GM21717 (cell line): ENCODE measurements around the gene RCBTB2.
"Not testable (repeated sequence)": the region's sequence is repeated elsewhere in the genome, so short reads cannot be mapped to it uniquely, and the experiment has no call there.

Source experiments
- ATAC-seq: cut with Tn5 transposase; IDR thresholded peaks from one replicate; pipeline ENCODE4 v1.9.1; 2021; ENCODE audit warnings: mild to moderate bottlenecking, moderate library complexity; ENCODE audit not compliant: unreplicated experiment

Gene RCBTB2

DNA sequence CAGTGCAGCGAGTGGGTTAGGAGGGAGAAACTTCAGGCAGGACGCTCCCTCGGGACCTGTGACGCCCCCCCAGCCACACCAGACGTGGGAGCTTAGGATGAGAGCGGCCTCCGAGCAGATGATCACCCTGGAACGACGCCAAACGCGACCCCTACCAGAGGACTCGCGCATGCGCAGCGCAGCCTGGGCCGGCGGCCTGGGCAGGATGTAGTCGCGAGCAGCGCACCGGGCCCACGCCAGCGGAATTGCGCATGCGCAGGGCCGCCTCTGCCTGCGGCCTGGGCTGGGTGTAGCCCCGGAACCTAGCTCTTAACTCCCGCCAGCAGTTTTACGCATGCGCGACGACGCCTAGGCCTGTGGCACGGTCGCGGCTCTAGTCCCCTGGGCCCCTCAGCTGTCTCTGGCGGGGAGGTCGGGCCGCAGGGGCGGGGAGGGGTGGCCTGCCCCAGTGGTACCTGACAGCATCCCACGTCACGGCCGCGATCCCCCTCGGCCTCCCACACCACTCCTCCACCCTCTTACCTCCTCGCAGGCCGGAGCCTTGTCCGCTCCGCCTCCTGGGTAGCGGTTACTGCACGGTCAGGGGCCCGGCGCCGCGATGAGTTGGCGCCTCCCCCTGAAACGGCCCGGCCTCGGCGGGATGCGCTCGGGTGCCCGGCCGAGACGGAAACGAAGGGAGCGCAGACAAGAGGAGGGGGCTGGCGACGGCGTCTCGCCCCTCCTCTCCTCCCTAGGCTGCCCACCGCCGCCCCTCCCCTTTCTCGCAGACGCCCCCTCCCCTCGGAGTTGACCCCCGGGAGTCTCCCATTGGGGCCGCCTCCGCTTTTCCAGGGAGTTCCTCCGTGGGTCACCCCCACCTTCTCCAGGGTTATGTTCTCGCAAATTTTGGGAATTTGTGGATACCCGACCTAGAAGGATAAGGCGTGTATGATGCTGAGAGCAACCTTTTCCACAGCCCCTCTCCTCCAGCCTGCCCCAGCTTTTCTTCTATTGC lies at the start of gene RCBTB2:
RCBTB2 (minus strand) TSS at position 575 of the 994 bp plus-strand sequence. CDS start 11,141 bp downstream, outside the sequence.
- ATAC-seq, result peak; percentile 73

DNA sequence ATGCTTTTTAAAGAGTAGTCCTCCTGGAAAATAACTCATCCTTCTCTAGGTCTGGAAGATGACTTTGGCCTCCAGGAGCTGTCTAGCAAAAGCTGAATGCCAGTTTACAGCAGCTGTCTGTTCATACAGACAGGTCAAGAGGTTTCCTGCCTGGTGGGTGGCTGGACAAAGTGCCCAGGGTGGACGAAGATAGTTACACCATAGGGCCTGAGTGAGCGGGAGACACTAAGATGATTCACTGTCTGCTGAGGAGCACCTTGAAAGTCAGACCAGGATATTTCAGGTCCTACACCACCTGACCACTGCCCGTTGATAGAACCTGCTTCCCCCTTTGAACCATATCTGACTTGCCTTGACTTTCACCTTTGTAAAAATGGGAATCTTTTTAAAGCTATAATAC lies 49.2 kb upstream of the RCBTB2 start:
- no peak for ATAC-seq

DNA sequence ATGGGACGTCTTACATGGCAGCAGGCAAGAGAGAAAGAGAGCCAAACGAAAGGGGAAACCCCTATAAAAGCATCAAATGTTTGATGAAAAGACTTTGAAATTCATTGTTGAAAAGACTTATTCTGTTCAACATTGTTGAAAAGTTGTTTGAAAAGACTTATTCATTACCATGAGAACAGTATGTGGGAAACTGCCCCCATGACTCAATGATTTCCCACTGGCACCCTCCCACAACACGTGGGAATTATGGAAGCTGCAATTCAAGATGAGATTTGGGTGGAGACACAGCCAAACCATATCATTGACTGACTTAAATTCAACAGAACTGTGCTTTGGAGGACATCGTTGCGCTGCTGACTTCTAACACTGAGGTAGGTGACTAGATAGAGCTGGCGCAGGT lies 48.0 kb upstream of the RCBTB2 start:
- ATAC-seq, result no peak

DNA sequence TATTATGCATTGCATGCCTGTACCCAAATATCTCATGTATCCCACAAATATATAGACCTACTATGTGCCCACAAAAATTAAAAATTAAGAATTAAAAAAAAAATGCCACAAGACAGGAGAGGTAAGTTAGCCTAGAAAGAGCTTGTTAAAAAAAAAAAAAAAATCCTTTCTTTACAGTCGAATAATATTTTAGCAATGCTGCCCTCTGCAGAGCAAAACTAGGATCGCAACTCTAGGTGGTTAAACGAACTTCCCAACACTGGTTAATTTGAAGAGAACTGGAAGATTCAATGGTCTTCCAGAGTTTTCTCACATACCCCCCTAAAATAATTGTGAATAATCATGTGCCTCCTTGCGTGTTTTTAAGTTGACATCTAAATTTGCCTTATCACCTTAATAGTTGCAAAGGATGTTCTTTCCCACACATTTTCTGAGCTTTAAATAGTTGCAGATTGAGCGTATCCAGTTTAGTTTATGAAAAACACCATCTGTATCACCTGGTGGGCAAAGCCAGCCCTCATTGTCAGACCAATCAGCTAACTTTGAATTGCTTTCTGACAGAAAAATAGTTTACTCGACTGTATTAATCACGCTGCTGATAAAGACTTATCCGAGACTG lies 47.4 kb upstream of the RCBTB2 start:
- ATAC-seq, result no peak

DNA sequence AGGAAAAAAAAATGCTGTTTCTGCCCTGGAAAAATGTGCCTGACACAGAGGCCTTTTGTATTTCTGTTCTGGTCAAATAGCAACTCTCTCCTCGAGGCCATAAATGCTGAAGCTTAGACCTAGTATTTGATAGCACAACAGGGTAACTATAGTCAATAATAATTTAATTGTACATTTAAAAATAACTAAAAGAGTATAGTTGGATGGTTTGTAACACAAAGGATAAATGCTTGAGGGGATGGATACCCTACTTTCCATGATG lies 47.0 kb upstream of the RCBTB2 start:
- ATAC-seq, result not testable (repeated sequence)

DNA sequence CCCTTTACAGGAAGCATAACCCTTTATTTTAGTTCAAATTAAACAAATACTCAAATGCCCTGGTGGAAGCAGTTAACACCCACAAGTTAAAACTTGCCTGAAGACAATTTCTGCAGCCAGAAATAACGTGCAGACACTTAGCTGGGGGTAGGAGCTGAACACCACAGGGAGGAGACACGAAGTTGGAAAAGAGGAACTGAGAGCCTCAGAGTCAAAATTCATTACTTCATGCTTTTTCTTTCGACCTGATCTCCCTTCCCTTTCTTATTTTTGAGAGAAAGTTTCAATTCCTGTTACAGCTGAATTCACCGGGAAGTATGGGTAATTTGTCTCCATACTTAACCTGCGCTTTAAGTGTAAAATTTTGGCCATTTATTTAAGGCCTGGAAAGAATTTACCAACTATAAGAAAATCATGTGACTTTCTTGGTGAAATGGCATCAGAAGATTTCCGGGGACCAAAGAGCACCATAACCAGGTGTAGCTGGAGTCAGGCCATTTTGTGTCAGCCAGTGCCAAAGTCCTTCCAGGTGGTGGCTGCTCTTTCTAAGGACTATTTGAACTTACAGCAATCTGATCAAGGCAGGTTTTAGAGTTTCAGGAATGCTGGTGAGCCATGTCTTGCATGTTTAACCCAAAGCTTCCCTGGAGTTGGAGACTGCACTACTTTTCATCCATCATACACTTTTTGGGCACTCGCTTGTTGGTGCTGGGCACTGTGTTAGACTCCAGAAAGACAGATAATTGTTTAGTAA lies 46.5 kb upstream of the RCBTB2 start:
- peak; percentile 83 for ATAC-seq

DNA sequence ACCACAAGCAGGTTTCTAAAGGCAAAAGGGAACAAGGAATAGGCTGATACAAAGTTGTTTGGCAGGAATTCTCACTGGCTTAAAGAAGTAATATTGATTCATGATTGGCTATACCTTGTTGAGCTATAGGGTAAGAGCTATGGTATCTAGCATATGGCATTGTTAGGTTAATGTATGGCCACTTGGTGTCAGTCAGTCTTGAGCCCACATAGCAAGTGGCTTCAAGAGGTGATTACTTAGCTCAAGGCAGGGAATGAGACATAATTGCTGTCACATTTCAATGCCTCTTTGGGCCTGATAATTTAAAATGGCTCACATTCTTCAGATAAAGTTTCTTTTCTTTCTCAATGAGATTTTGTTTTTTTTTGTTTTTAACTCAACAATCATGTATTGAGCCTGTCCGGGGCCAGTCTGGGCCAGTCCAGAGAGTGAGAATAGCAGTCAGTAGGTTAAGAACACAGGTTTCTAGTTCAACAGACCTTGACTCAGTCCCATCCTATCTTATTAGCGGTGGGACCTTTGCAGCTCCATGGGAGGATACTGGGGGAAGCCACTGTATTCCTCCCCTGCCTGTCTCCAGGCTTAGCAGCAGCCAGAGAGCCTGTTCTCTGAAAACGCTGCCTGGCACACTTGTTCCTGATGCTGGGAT lies 45.8 kb upstream of the RCBTB2 start:
- ATAC-seq, result peak; percentile 68

DNA sequence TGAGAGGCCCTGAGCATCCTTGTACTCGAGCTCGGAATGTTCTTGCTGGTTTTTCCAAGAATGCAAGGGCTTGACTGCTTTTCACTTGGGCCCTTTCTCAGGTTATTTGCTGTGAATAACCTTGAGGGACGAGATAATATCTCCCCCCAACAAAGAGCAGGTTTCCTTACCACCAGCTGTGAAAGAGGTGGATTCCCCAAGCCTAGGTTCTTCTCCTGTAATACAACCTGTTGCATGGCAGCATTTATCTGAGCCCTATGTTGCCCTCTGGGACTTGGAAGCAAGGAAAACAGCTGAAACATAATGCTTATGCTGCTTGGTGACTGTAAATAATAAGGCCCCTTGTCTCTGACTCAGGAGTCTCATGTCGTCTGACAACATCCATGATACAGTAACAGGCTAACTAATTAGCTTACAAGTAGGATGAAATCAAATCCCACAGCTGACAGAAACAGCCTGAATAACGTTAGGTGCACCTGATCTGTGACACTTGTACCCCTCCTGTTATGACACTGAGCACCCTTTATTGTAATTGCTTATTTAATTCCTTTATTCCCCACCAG lies 43.6 kb upstream of the RCBTB2 start:
- ATAC-seq, result no peak

DNA sequence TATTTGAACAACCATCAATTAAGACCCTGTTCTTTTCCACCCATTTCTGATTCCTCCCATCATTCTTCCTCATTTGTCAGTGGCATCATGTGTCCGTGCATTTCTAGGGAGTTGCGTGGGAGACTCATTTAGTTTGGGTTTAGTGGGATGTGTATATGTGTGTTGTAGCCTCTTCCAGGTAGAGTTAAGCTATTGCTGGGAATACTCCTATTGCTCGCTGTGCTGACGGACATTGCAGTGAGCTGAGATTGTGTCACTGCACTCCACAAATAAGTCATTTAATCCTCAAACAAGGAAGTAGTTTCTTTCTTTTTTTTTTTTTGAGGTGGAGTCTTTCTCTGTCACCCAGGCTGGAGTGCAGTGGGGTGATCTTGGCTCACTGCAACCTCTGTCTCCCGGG lies 42.2 kb upstream of the RCBTB2 start:
- no peak for ATAC-seq

DNA sequence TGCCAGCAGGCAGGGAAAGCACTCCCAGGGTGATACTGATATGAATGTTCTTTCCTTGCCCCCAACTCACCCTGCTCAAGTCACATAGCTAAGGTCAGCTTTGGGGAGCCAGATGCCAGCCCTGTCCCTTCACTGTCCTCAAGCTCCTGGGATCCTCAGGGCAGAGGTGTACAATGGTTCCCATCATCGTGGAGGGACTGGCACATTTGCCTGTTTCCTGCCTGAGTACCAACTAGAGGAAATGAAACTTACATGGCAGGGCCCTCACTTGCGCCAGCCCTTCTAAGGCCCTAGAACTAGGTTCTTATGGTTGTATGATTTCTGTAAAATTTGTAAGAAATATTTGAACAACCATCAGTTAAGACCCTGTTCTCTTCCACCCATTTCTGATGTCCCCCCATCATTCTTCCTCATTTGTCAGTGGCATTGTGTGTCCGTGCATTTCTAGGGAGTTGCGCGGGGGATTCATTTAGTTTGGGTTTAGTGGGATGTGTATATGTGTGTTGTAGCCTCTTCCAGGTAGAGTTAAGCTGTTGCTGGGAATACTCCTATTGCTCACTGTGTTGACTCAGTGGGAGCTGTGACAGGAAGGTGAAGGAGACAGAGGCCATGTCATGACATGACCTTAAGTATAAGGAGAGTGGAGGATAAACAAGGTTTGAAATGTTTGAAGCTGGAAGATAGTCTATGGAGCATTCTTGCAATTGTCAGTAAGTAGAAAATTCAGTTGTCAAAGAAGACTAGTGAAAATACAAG lies 41.3 kb upstream of the RCBTB2 start:
- ATAC-seq, result no peak

DNA sequence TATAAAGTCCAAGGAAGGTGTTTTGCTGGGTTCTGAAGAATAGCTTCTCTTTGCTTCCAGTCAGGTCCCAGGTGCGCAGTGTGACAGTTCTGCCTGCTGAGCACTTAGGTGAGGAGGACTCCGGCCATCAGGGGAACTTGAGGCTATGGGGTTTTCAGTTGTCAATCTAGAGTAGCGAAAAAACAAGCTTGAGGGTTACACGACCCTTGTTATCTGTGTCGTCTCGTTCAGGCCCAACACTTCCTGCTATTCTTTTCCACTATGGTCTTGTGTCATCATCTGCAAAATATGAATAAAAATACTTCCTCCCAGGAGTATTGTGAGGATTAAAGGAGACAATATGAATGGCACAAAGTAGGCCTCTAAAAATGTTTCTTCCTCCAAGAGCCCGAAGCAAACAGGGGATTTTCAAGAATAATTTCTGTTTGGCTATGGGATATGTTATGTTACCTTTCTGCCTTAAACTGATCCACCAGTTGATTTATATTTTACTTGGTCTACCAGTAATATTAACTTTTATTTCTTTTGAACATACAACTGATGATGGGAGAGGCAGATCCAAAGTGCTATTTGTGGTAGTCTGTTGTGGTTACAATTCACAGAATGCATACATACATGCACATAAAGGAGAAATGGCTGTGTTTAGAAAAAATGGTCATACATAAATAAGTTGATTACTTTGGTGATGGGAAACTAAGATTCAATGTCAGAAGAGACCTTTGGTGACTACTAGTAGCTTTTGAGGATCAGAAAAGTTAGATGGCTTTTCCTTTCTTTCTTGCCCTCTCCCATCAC lies 40.5 kb upstream of the RCBTB2 start:
- ATAC-seq, result no peak

DNA sequence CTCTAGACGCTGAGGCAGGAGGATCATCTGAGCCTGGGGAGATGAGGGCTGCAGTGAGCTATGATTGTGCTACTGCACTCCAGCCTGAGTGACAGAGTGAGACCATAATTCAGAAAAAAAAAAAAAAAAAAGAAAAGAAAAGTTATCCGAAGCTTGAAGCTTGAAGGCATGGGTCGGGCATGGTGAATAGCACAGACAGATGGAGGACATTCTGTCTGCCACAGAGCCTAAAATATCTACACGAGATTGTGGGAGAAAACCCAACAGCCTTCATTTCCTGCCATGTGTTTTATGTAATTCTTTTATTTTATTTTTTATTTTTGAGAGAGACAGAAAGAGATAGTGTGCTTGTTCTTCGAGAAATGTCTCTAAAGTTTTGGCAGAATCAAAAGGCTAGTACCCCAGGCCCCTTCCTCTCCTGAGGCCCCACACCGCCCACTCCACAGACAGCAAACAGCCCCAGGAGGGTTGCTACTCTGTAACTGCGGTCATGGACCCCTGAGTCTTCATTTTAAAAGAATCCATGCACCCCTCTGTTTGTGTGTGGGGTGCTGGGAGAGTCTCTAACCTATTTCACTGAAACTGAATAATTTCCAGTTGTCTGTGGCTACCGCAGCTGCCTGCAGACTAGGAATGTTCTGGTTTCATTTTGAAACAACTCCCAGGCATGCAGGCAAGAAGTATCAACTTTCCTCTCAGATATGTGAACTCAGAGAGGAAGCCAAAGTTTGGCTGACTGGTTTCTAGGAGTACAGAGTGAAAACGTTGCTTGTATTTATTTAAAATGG lies 38.4 kb upstream of the RCBTB2 start:
- no peak for ATAC-seq

DNA sequence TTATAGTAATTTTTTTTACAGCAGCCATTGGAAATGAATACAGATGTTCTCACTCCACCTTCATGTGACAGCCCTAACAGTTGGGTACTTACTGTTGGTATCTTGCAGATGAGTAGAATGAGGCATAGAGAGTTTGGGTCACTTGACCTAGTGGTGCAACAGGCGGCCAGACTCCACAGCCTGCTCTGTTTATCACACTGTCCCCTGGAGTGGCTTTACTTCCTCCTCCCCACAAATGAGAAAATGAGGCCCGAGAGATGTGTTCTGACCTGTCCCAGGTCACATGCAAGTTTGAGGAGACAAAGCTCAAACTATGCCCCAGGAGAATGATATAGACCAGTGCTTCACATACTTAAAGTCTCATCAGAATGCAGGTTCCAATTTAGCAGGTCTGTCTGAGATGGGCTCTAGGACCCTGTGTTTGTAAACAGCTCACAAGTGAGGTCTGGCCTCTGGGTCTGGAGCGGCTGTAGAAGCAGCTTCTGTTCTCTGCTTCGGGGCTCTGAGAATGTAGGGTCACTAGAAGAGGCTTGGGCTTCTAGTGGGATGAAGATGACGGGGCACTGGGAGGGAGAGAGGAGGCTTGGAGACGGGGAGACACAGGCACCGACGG lies 37.4 kb upstream of the RCBTB2 start:
- ATAC-seq, result no peak

DNA sequence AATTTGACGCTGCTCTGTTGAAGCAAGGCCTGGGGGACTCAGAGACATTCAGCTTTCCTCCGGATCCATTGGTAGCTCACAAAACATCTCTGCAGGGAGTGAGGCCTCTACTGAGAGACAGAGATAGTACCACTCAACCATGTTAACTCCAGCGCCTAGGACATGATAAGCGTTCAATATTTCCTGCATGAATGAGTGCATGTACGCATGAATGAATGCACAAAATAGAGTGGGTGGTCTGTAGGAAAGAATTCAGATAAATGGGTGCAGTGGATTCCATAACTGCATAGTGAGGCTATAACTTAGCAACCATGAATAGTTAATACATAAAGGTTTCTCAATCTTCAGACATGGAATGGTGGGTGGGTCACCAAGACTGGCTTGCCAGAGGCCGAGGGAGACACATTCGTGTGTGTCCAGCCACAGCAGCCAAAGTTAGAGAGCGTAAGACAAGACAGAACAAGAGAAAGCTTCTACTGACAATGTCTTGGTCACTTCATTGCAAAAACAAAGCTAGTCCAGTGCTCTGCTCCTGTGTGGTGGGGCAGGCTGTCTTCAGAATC lies 36.3 kb upstream of the RCBTB2 start:
- no peak for ATAC-seq

DNA sequence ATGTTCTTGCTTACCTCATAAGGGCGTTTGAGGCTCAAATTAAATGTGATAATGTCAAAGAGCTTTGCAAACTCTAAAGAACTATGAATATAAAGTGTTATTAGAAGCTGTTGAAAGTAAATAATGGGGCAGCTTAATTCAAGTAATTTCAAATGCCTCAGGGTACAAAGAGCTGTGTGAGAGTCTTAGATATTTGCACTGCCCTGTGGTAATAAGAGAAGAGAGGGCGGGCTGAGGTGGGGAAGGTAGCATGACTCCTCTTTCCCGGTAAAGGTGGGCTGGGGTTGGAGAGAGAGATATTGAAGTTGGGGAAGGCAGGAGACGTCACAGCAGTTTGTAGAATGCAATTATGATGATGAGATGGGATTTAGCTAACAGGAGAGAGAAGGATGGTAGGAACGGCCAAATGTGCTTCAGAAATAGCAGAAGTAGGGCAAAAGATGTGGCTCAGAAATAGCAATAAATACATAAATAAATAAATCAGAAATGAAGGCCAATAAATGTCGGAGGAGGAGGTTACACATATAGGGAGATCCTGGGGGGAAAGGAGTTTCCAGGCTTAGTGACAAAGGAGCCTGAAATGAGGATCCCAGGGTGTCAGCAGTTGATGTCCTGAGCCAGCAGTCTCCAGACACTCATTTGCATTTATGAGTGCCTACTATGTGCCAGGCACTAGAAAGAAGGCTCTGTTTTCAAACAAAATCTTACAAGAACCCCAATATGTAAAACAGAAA lies 35.7 kb upstream of the RCBTB2 start:
- no peak for ATAC-seq

DNA sequence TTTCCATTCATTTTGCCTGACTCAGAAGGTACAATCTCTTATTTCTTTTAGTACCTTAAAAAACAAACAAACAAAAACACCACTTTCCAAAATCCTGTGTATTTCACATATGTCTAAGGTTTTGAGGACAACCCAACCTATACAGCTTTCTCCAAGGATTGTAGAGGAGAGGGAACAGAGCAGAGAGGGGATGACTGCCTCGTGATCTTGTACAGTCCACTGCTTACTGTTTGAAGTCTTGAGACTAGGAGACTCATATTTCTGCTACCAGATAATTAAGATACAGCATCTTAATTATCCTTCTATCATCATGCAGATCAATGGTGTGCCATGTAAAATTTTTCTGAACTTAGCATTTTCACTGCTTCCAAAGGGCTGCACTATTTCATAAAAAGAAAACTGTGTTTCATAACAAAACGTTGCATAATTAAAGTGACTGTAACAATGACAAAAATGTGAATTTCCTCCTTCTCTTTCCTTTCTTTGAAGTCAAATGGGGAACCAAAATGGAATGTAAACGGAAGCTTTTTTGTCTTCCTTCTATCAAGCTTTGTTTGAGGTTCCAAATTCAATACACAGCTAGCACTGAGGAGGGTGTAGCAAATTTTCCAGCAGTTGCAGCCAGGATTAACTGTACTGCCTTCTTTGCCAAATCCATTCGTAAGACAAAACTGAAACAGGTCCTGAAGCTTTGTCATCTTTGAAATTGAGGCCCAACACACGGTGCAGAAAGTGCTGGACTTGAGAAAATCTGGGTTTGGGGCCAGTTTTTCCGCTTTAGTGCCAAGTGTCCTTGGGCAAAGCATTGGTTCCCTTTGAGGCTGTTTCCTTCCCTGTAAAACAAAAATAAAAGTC lies 34.9 kb upstream of the RCBTB2 start:
- no peak for ATAC-seq
